Adipose tissue (tissue), 3 donors: ENCODE measurements around the gene SRSF3. TPM values are rescaled to one million over a fixed set of nuclear protein-coding genes. Genes with fewer than 3 reads are reported as not detected.

ENCODE experiments used
- polyA plus RNA-seq, 3 donors: library from polyadenylated mRNA; stranded (reverse); fragments of 200-250 nt; gene quantifications; one replicate each; pipeline ENCODE4 v1.2.3, GENCODE V29; 2013
- donor health status: healthy with polysubstance abuse.
- donor health status: Bipolar disorder and iron deficiency.
- donor health status: healthy.

SRSF3 gene
- polyA plus RNA-seq, 3 donors = 133 to 227 (median 211) TPM

Other genes with a start within 250 kb of the SRSF3 start
- 1 to 10 TPM in 1 of 3 donors, under 1 TPM in 2; 0.55 to 1.0 (median 0.67) TPM for gene ETV7, start 206.7 kb upstream of the SRSF3 start, polyA plus RNA-seq
- gene PXT1, start 151.5 kb upstream of the SRSF3 start, polyA plus RNA-seq = under 1 TPM in 1 of 3 donors, not detected in 2; 0.10 TPM
- gene KCTD20, start 151.4 kb upstream of the SRSF3 start, polyA plus RNA-seq = 10 to 100 TPM in 2 of 3 donors, 1 to 10 TPM in 1; 8.5 to 52.6 (median 43.8) TPM
- 10 to 100 TPM in 2 of 3 donors, 1 to 10 TPM in 1; 5.9 to 39.7 (median 13.5) TPM for gene STK38, start 46.9 kb upstream of the SRSF3 start, polyA plus RNA-seq
- gene CDKN1A, start 84.4 kb downstream of the SRSF3 start, polyA plus RNA-seq = 100 to 1,000 TPM in 2 of 3 donors, 10 to 100 TPM in 1; 92.4 to 540 (median 441) TPM
- under 1 TPM; 0.07 to 0.19 (median 0.11) TPM for gene RAB44, start 103.5 kb downstream of the SRSF3 start, polyA plus RNA-seq
- gene CPNE5, start 245.1 kb downstream of the SRSF3 start, polyA plus RNA-seq = 1 to 10 TPM in 2 of 3 donors, under 1 TPM in 1; 0.53 to 8.5 (median 1.5) TPM